Activated T-cell treated with anti-CD3 and anti-CD28 coated beads, Interleukin-2, amount 50 U/mL, for 4 hours (primary cell): ENCODE results near the gene RTL10. TPM values are rescaled to one million over a fixed set of nuclear protein-coding genes. Genes with fewer than 3 reads are reported as not detected.

ENCODE experiments used
- ATAC-seq, 2 donors: fragments of 200-7000 bp; cut with Tn5 transposase; one replicate each; pipeline ENCODE4 v1.10.0; 2021
- DNase-seq: peaks from one replicate; pipeline ENCODE4 v3.0.0-alpha.2; 2020
- H3K27me3 Mint-ChIP-seq: one replicate; pipeline ENCODE4 v1.8.0; 2021; ENCODE audit warnings: low read depth, mixed read lengths
- H3K36me3 Mint-ChIP-seq: one replicate; pipeline ENCODE4 v1.8.0; 2022; ENCODE audit warnings: mixed read lengths; ENCODE audit not compliant: insufficient read depth
- H3K4me1 Mint-ChIP-seq: one replicate; pipeline ENCODE4 v1.8.0; 2021; ENCODE audit warnings: low read depth, mixed read lengths
- H3K4me3 Mint-ChIP-seq: one replicate; pipeline ENCODE4 v1.8.0; 2021; ENCODE audit warnings: mild to moderate bottlenecking, moderate library complexity, mixed read lengths
- H3K9me3 Mint-ChIP-seq: one replicate; pipeline ENCODE4 v1.8.0; 2021; ENCODE audit warnings: mixed read lengths
- total RNA-seq, 3 donors: library from RNA; stranded (reverse); gene quantifications; one replicate each; pipeline ENCODE4 v1.2.1, GENCODE V29; 2021

Gene RTL10
- total RNA-seq, 3 donors from 2014 or later = 13.7 to 19.5 (median 14.5) TPM

DNA sequence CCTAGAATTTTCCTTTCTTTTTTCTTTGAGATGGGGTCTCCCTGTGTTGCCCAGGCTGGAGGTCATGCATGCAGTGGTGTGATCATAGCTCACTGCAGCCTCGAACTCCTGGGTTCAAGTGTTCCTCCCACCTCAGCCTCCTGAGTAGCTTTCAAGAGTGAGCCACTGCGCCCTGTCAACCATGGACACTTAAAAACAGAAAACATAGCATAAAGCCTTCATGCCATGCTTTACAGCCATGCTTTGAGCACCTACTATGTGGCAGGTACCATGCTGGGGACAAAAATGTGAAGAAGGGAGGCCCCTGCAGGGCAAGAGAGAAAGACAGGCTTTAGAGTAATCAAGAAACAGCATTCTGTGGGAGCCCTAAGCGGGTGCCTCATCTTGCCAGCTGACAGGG is 13.7 kb upstream of the RTL10 start:
- Mint-ChIP-seq H3K4me3 (no peak overlapping the region), H3K4me1 (no peaks in the 10 kb centered on the region)

DNA sequence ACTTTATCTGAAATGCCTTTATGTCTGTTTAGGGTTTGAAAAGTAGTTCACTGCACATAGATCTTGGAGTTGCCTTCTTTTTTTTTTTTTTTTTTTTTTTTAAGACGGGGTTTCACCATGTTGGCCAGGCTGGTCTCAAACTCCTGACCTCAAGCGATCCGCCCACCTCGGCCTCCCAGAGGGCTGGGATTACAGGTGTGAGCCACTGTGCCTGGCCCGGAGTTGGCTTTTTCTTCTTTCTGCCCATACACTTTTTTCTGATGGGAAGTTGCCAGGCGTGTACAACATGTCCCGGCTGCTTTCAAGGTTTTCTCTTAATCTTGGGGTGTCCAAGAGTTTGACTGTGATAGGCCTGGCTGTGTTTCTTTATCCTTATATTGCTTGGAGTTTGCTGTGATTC is 12.9 kb upstream of the RTL10 start:
- Mint-ChIP-seq H3K36me3 (no peaks in the 10 kb centered on the region), H3K4me1 (no peaks in the 10 kb centered on the region), H3K9me3 (no peaks in the 10 kb centered on the region), H3K27me3 (no peaks in the 10 kb centered on the region), H3K4me3 (no peak overlapping the region)
- ATAC-seq (no peak), DNase-seq (no peak)

More for the DNA sequence above, 13.7 kb upstream of the RTL10 start:
- no peaks in the 10 kb centered on the region for H3K27me3 Mint-ChIP-seq
- no peaks in the 10 kb centered on the region for H3K9me3 Mint-ChIP-seq
- H3K36me3 Mint-ChIP-seq = no peaks in the 10 kb centered on the region
- no peak for DNase-seq
- ATAC-seq = no peak

DNA sequence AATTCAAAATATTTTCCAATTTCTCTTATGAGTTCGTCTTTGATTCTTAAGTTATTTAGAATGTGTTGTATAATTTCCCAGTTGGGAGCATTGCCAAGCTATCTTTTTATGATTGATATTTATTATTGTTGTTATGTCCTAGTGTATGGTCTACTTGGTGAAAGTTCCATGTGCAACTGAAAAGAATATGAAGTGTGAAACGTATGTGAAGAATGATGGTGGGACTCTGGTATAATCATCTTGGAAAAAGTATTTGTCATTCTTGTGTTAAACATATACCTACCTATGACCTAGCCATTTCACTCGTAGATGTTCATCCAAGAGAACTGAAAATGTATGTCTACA is 12.0 kb upstream of the RTL10 start:
- H3K27me3 Mint-ChIP-seq = no peaks in the 10 kb centered on the region
- no peak for DNase-seq
- ATAC-seq = no peak
- H3K9me3 Mint-ChIP-seq = no peaks in the 10 kb centered on the region
- no peaks in the 10 kb centered on the region for H3K4me1 Mint-ChIP-seq
- H3K36me3 Mint-ChIP-seq = no peaks in the 10 kb centered on the region
- no peak overlapping the region for H3K4me3 Mint-ChIP-seq

DNA sequence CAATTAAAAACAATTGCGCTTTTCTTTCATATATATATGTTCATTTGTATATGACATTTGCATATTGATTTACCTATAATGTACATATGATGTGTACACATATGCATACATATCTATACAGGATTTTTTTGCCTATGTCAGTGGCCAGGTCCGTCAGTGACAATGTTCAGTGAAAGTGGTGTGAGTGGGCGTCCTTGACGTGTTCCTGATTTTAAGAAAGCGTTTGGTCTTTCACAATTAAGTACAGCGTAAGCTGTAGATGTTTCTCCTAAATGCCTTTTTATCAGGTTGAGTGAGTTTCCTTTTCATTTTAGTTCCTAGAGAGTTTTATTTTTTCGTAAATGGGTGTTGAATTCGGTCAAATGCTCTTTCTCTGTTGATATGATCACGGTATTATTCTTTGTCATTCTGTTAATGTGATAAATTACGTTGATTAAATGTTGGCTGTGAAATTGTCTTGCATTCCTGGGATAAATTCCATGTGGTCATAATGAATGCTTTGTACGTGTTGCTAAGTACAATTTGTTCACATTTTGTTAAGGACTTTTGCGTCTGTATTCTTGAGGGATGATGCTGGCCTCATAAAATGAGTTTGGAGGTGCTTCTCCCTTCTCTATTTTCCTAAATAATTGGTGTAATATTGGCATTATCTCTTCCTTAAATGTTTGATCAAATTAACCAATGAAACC is 10.6 kb upstream of the RTL10 start:
- Mint-ChIP-seq H3K4me1 (no peaks in the 10 kb centered on the region), H3K4me3 (no peak overlapping the region), H3K9me3 (no peaks in the 10 kb centered on the region), H3K36me3 (no peaks in the 10 kb centered on the region), H3K27me3 (no peaks in the 10 kb centered on the region)
- DNase-seq (no peak), ATAC-seq (no peak)

GRCh38 chr22:19864538-19865106 is 9.9 kb upstream of the RTL10 start:
- no peaks in the 10 kb centered on the region for H3K9me3 Mint-ChIP-seq

GRCh38 chr22:19863571-19863970 is 8.9 kb upstream of the RTL10 start:
- Mint-ChIP-seq H3K4me1 (peaks cover 5% of the 10 kb centered on the region), H3K36me3 (no peaks in the 10 kb centered on the region), H3K9me3 (no peaks in the 10 kb centered on the region), H3K4me3 (no peak overlapping the region), H3K27me3 (no peaks in the 10 kb centered on the region)
- no peak for ATAC-seq
- DNase-seq = no peak

More at GRCh38 chr22:19864538-19865106, 9.9 kb upstream of the RTL10 start:
- H3K27me3 Mint-ChIP-seq = no peaks in the 10 kb centered on the region
- peaks cover 3% of the 10 kb centered on the region for H3K4me1 Mint-ChIP-seq
- no peaks in the 10 kb centered on the region for H3K36me3 Mint-ChIP-seq
- H3K4me3 Mint-ChIP-seq = no peak overlapping the region
- no peak for ATAC-seq
- no peak for DNase-seq

DNA sequence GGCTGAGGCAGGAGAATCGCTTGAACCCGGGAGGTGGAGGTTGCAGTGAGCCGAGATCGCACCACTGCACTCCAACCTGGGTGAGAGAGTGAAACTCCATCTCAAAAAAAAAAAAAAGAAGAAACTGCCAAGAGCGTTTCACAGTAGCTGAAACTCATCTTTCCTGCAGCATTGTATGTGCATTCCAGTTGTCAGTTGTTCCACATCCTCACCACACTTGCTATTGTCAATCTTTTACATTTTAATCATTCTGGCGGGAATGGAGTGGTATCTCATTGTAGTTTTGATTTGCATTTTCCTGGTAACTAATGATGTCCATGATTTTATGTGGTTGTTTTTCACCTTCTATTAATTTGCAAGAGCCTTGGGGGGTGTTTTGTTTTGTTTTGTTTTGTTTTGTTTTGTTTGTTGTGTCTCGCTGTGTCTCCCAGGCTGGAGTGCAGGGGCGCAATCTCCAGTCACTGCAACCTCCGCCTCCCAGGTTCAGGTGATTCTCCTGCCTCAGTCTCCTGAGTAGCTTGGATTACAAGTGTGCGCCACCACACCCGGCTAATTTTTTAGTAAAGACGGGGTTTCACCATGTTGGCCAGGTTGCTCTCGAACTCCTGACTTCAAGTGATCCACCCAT is 8.1 kb upstream of the RTL10 start:
- Mint-ChIP-seq H3K27me3 (no peaks in the 10 kb centered on the region), H3K4me3 (no peak overlapping the region), H3K4me1 (peaks cover 10% of the 10 kb centered on the region), H3K9me3 (no peaks in the 10 kb centered on the region), H3K36me3 (peaks cover 2% of the 10 kb centered on the region)
- DNase-seq (no peak), ATAC-seq (no peak)

DNA sequence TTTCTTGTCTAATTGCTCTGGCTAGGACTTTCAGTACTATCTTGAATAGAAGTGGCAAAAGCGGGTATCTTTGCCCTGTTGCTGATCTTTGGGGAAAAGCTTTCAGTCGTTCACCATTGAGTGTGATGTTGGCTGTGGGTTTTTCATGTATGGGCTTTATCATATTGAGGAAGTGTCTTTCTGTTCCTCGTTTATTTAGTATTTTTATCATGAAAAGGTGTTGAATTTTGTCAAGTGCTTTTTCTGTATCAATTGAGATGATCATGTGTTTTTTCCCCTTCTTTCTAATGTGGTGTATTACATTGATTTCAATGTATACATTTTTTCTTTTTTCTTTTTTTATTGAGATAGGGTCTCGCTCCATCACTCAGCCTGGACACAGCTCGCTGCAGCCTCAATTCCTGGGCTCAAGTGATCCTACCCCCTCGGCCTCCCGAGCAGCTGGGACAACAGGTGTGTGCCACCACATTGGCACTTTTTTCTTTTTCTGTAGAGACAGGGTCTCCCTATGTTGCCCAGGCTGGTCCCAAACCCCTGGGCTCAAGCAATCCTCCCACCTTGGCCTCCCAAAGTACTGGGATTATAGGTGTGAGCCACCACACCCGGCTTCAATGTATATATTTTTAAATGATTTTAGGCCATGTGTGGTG is 5.3 kb upstream of the RTL10 start:
- no peak for ATAC-seq
- Mint-ChIP-seq H3K9me3 (no peaks in the 10 kb centered on the region), H3K36me3 (peaks cover 3% of the 10 kb centered on the region), H3K4me1 (peaks cover 26% of the 10 kb centered on the region), H3K27me3 (no peaks in the 10 kb centered on the region), H3K4me3 (no peak overlapping the region)
- DNase-seq = no peak

DNA sequence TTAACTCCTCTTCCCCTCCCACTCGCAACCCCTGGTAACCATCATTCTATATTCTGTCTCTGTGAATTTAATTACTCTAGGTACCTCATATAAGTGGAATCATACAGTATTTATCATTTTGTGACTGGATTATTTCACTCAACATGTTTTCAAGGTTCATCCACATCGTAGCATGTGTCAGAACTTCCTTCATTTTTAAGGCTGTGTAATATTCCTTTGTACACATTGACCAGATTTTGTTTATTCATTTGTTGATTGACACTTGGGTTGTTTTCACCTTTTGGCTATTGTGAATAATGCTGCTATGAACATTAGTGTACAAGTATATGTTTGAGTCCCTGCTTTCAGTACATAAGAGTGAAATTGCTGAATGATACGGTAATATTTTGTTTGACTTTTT is 2.7 kb upstream of the RTL10 start:
- DNase-seq = no peak
- Mint-ChIP-seq H3K9me3 (no peaks in the 10 kb centered on the region), H3K27me3 (no peaks in the 10 kb centered on the region), H3K36me3 (peaks cover 3% of the 10 kb centered on the region), H3K4me3 (peak overlapping the region; percentile 29), H3K4me1 (peaks cover 44% of the 10 kb centered on the region)
- no peak for ATAC-seq

GRCh38 chr22:19855504-19856409 is 1.1 kb upstream of the RTL10 start:
- Mint-ChIP-seq H3K36me3 (peaks cover 4% of the 10 kb centered on the region), H3K4me1 (peaks cover 54% of the 10 kb centered on the region), H3K9me3 (no peaks in the 10 kb centered on the region), H3K4me3 (peak overlapping the region; percentile 95), H3K27me3 (no peaks in the 10 kb centered on the region)
- peak; percentile 48 for DNase-seq
- ATAC-seq = peak; percentile 41 to 43

- H3K36me3 Mint-ChIP-seq = peaks cover 8% of the 10 kb centered on the region
- peak; percentile 3 to 12 for ATAC-seq
- peak overlapping the region; percentile 95 for H3K4me3 Mint-ChIP-seq
- no peaks in the 10 kb centered on the region for H3K9me3 Mint-ChIP-seq
- no peak for DNase-seq
- H3K27me3 Mint-ChIP-seq = no peaks in the 10 kb centered on the region
- peaks cover 59% of the 10 kb centered on the region for H3K4me1 Mint-ChIP-seq
Observed at GRCh38 chr22:19853879-19854777, 546 bp downstream of the RTL10 start.

DNA sequence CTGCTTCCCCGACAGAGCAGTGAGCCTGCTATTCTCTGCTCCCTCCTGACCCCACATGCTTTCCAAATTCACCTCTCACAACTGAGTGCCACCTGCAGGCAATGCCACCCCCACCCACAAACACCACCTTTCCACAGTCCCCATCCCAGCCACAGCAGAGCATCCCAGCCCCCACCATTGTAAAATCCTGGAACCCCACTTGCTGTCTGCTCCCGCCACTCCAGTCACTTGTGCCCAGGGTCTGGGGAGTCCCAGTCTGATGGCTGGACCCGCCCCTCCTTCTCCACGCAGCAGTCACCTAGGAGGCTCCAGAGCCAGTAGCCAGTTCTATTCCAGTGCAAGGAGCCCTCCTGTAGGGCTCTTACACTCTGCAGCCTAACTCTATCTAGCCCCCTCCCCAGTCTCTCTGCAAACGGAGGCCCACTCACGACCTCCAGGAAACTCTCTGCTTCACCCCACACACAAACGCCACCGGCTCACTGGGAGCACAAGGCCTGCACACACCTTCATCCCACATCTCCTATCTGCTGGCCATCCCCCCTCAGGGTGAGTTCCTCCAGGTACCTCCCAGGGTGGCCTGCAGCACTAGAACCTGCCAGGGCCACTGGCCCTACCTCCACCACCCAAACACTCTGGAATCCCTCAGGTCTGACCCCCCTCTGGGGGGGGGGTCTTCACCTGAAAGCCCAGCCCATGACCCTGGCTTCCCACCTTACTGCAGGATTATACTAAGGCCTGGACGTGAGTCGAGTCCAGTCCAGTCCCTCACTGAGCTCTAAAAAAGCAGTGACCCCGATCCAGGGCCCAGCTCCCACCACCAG is 1.4 kb downstream of the RTL10 start:
- H3K4me3 Mint-ChIP-seq = peak overlapping the region; percentile 95
- DNase-seq (no peak), ATAC-seq (no peak)
- no peaks in the 10 kb centered on the region for H3K9me3 Mint-ChIP-seq
- peaks cover 8% of the 10 kb centered on the region for H3K36me3 Mint-ChIP-seq
- H3K4me1 Mint-ChIP-seq = peaks cover 60% of the 10 kb centered on the region
- no peaks in the 10 kb centered on the region for H3K27me3 Mint-ChIP-seq
